ENCODE data around the gene MTMR3. TPM values are rescaled to one million over a fixed set of nuclear protein-coding genes. Genes with fewer than 3 reads are reported as not detected.

Gene MTMR3
- total and polyA plus RNA-seq, 5 experiments from 2014 or later, result 13.4 to 68.7 (median 20.9) TPM

GRCh38 chr22:30016596-30016995 lies 133.6 kb downstream of the MTMR3 start:
- no peaks in the 10 kb centered on the region for H3K9me3 Mint-ChIP-seq
- no peaks in the 10 kb centered on the region for H3K27me3 Mint-ChIP-seq
- peak overlapping the region in 1 of 10 donors; percentile 70 for H3K27ac Mint-ChIP-seq
- H3K36me3 Mint-ChIP-seq, result peaks cover 11 to 99% (median 54%) of the 10 kb centered on the region in 3 donors
- POLR2A ChIA-PET, result no interaction called here
- DNase-seq (no peak), ATAC-seq (no peak)
- H3K4me3 Mint-ChIP-seq, result no peak overlapping the region
- peaks cover 0 to under 1% (median 0%) of the 10 kb centered on the region in 4 donors for H3K4me1 Mint-ChIP-seq

- H3K9me3 Mint-ChIP-seq, result no peaks in the 10 kb centered on the region
- H3K4me1 Mint-ChIP-seq, result peaks cover 0 to 2% (median 0%) of the 10 kb centered on the region in 4 donors
- no peak overlapping the region for H3K27ac Mint-ChIP-seq
- POLR2A ChIA-PET, result no interaction called here
- peaks cover 11 to 99% (median 48%) of the 10 kb centered on the region in 3 donors for H3K36me3 Mint-ChIP-seq
- ATAC-seq (no peak), DNase-seq (no peak)
- no peak overlapping the region for H3K4me3 Mint-ChIP-seq
- no peaks in the 10 kb centered on the region for H3K27me3 Mint-ChIP-seq
These were observed 134.6 kb downstream of the MTMR3 start for GRCh38 chr22:30017375-30018223.

- H3K9me3 Mint-ChIP-seq, result no peaks in the 10 kb centered on the region
- no peaks in the 10 kb centered on the region for H3K27me3 Mint-ChIP-seq
- ATAC-seq (no peak), DNase-seq (no peak)
- peaks cover 5 to 97% (median 48%) of the 10 kb centered on the region in 3 donors for H3K36me3 Mint-ChIP-seq
- peak overlapping the region in 1 of 10 donors; percentile 24 for H3K27ac Mint-ChIP-seq
- POLR2A ChIA-PET, result no interaction called here
- no peak overlapping the region for H3K4me3 Mint-ChIP-seq
- peaks cover 0 to 2% (median 0%) of the 10 kb centered on the region in 4 donors for H3K4me1 Mint-ChIP-seq
These were observed 137.5 kb downstream of the MTMR3 start for GRCh38 chr22:30020511-30020910.

GRCh38 chr22:30021338-30021737 lies 138.4 kb downstream of the MTMR3 start:
- peak overlapping the region in 2 of 10 donors; percentile 14 to 70 for H3K27ac Mint-ChIP-seq
- POLR2A ChIA-PET, result no interaction called here
- H3K9me3 Mint-ChIP-seq, result no peaks in the 10 kb centered on the region
- H3K27me3 Mint-ChIP-seq, result no peaks in the 10 kb centered on the region
- H3K36me3 Mint-ChIP-seq, result peaks cover 1 to 97% (median 45%) of the 10 kb centered on the region in 3 donors
- H3K4me3 Mint-ChIP-seq, result no peak overlapping the region
- DNase-seq, result no peak
- peaks cover 0 to 2% (median 0%) of the 10 kb centered on the region in 4 donors for H3K4me1 Mint-ChIP-seq
- ATAC-seq, result no peak

GRCh38 chr22:30021881-30022619 lies 139.1 kb downstream of the MTMR3 start:
- H3K27me3 Mint-ChIP-seq, result no peaks in the 10 kb centered on the region
- POLR2A ChIA-PET, result no interaction called here
- no peaks in the 10 kb centered on the region for H3K9me3 Mint-ChIP-seq

GRCh38 chr22:30023099-30023660 lies 140.2 kb downstream of the MTMR3 start:
- POLR2A ChIA-PET, result interaction anchor here (0.6 kb wide), 1 partner anchor 185 kb away, joined by 3 read pairs; the partner anchor contains the start of gene ASCC2
- Mint-ChIP-seq H3K9me3 (no peaks in the 10 kb centered on the region), H3K36me3 (peaks cover 0 to 91% (median 35%) of the 10 kb centered on the region in 3 donors), H3K4me3 (no peak overlapping the region), H3K4me1 (peaks cover 0 to 2% (median 0%) of the 10 kb centered on the region in 4 donors), H3K27me3 (no peaks in the 10 kb centered on the region), H3K27ac (peak overlapping the region in 1 of 10 donors; percentile 62)
- DNase-seq (no peak), ATAC-seq (no peak)

More at GRCh38 chr22:30021881-30022619, 139.1 kb downstream of the MTMR3 start:
- no peak for DNase-seq
- ATAC-seq, result no peak
- Mint-ChIP-seq H3K4me3 (no peak overlapping the region), H3K27ac (peak overlapping the region in 3 of 10 donors; percentile 27 to 70 (median 34)), H3K4me1 (peaks cover 0 to 2% (median 0%) of the 10 kb centered on the region in 4 donors), H3K36me3 (peaks cover 0 to 97% (median 44%) of the 10 kb centered on the region in 3 donors)

GRCh38 chr22:30024231-30024630 lies 141.3 kb downstream of the MTMR3 start:
- H3K9me3 Mint-ChIP-seq, result no peaks in the 10 kb centered on the region
- peaks cover 0 to 83% (median 32%) of the 10 kb centered on the region in 3 donors for H3K36me3 Mint-ChIP-seq
- peaks cover 0 to 2% (median 0%) of the 10 kb centered on the region in 4 donors for H3K4me1 Mint-ChIP-seq
- H3K4me3 Mint-ChIP-seq, result no peak overlapping the region
- POLR2A ChIA-PET, result no interaction called here
- peak overlapping the region in 1 of 10 donors; percentile 51 for H3K27ac Mint-ChIP-seq
- ATAC-seq (no peak), DNase-seq (no peak)
- H3K27me3 Mint-ChIP-seq, result no peaks in the 10 kb centered on the region

GRCh38 chr22:30025221-30025620 lies 142.2 kb downstream of the MTMR3 start:
- POLR2A ChIA-PET, result no interaction called here
- no peak for ATAC-seq
- H3K36me3 Mint-ChIP-seq, result peaks cover 0 to 73% (median 25%) of the 10 kb centered on the region in 3 donors
- no peak overlapping the region for H3K4me3 Mint-ChIP-seq
- peak overlapping the region in 1 of 10 donors; percentile 3 for H3K27ac Mint-ChIP-seq
- H3K27me3 Mint-ChIP-seq, result no peaks in the 10 kb centered on the region
- DNase-seq, result no peak
- H3K4me1 Mint-ChIP-seq, result peaks cover 0 to 2% (median 0%) of the 10 kb centered on the region in 4 donors
- H3K9me3 Mint-ChIP-seq, result no peaks in the 10 kb centered on the region

- Mint-ChIP-seq H3K4me3 (no peak overlapping the region), H3K27me3 (no peaks in the 10 kb centered on the region), H3K36me3 (peaks cover 0 to 58% (median 16%) of the 10 kb centered on the region in 3 donors), H3K4me1 (no peaks in the 10 kb centered on the region), H3K27ac (peak overlapping the region in 1 of 10 donors; percentile 48), H3K9me3 (no peaks in the 10 kb centered on the region)
- ATAC-seq (no peak), DNase-seq (no peak)
- POLR2A ChIA-PET, result no interaction called here
These were observed 143.8 kb downstream of the MTMR3 start for GRCh38 chr22:30026756-30027155.

GRCh38 chr22:30027169-30027568 lies 144.2 kb downstream of the MTMR3 start:
- ATAC-seq (no peak), DNase-seq (no peak)
- peak overlapping the region in 1 of 10 donors; percentile 65 for H3K27ac Mint-ChIP-seq
- no peak overlapping the region for H3K4me3 Mint-ChIP-seq
- no peaks in the 10 kb centered on the region for H3K27me3 Mint-ChIP-seq
- no peaks in the 10 kb centered on the region for H3K9me3 Mint-ChIP-seq
- POLR2A ChIA-PET, result no interaction called here
- no peaks in the 10 kb centered on the region for H3K4me1 Mint-ChIP-seq
- peaks cover 0 to 54% (median 16%) of the 10 kb centered on the region in 3 donors for H3K36me3 Mint-ChIP-seq

GRCh38 chr22:30027791-30028190 lies 144.8 kb downstream of the MTMR3 start:
- H3K27ac Mint-ChIP-seq, result no peak overlapping the region

GRCh38 chr22:30028731-30029130 lies 145.8 kb downstream of the MTMR3 start:
- Mint-ChIP-seq H3K27ac (peak overlapping the region in 2 of 10 donors; percentile 15 to 41), H3K27me3 (no peaks in the 10 kb centered on the region), H3K36me3 (peaks cover 0 to 39% (median 9%) of the 10 kb centered on the region in 3 donors), H3K9me3 (no peaks in the 10 kb centered on the region), H3K4me3 (no peak overlapping the region), H3K4me1 (no peaks in the 10 kb centered on the region)
- DNase-seq (no peak), ATAC-seq (no peak)
- POLR2A ChIA-PET, result interaction anchor here (0.6 kb wide), 1 partner anchor 259 kb away, joined by 3 read pairs; no protein-coding TSS in a partner anchor

More at GRCh38 chr22:30027791-30028190, 144.8 kb downstream of the MTMR3 start:
- DNase-seq (no peak), ATAC-seq (no peak)
- POLR2A ChIA-PET, result no interaction called here
- Mint-ChIP-seq H3K9me3 (no peaks in the 10 kb centered on the region), H3K36me3 (peaks cover 0 to 48% (median 16%) of the 10 kb centered on the region in 3 donors), H3K4me3 (no peak overlapping the region), H3K4me1 (no peaks in the 10 kb centered on the region), H3K27me3 (no peaks in the 10 kb centered on the region)
